ENCODE results near the gene TMEM167A. TPM values are rescaled to one million over a fixed set of nuclear protein-coding genes. Genes with fewer than 3 reads are reported as not detected.

TMEM167A gene
- total RNA-seq, 1 experiment from 2014 or later = 139 TPM

GRCh38 chr5:83082750-83083149 lies 5.6 kb upstream of the TMEM167A start:
- Histone ChIP-seq H2BK15ac (ENCODE audit: low read depth, low read length) (no peak overlapping the region), H3K23ac (ENCODE audit: insufficient read length, low read depth, low read length) (no peak overlapping the region), H4K8ac (replicated peaks; ENCODE audit: insufficient read length, low read depth, low read length) (no peak overlapping the region), H3K79me2 (ENCODE audit: insufficient read depth, low read length) (no peaks in the 10 kb centered on the region), H3K4me1 (ENCODE audit: insufficient read depth, low read length) (no peaks in the 10 kb centered on the region), H4K5ac (ENCODE audit: insufficient read length, low read depth, low read length) (no peak overlapping the region), H4K20me1 (ENCODE audit: control insufficient read depth, insufficient read depth, insufficient read length) (no peaks in the 10 kb centered on the region), H3K14ac (ENCODE audit: insufficient read depth, low read length) (no peak overlapping the region), H2BK120ac (ENCODE audit: low read depth, low read length, poor library complexity, severe bottlenecking) (no peak overlapping the region), H3K4ac (ENCODE audit: low read depth, low read length) (no peak overlapping the region), H3K56ac (ENCODE audit: insufficient read length, low read depth, low read length) (no peak overlapping the region), H2AK5ac (ENCODE audit: insufficient read length, low read length) (no peak overlapping the region), H3K9ac (ENCODE audit: extremely low read depth, insufficient read length, low read length) (no peak overlapping the region), H2AFZ (ENCODE audit: low read length) (no peak overlapping the region), H2BK20ac (ENCODE audit: low read depth, low read length, poor library complexity, severe bottlenecking) (no peak overlapping the region), H3K27ac (ENCODE audit: insufficient read length, low read depth, low read length) (no peak overlapping the region), H2BK5ac (ENCODE audit: insufficient read length, low read length) (no peak overlapping the region), H3K9me3 (ENCODE audit: control insufficient read depth, low read depth, low read length) (no peaks in the 10 kb centered on the region), H3K27me3 (ENCODE audit: insufficient read depth, low read length) (no peaks in the 10 kb centered on the region), H3T11ph (ENCODE audit: low read length) (no peak overlapping the region), H3K18ac (ENCODE audit: insufficient read length, low read depth, low read length) (no peak overlapping the region), H3K4me2 (ENCODE audit: insufficient read depth, insufficient read length, low read length) (no peak overlapping the region), H3K79me1 (ENCODE audit: insufficient read depth, low read depth, low read length, poor library complexity, severe bottlenecking) (no peaks in the 10 kb centered on the region), H3K23me2 (ENCODE audit: insufficient read length, low read depth, low read length, poor library complexity, severe bottlenecking) (peaks cover 3% of the 10 kb centered on the region), H2BK12ac (ENCODE audit: insufficient read length, low read depth, low read length) (no peak overlapping the region), H4K91ac (ENCODE audit: insufficient read length, low read depth, low read length) (no peak overlapping the region)
- no peak for DNase-seq
- Mint-ChIP-seq H3K27ac (no peak overlapping the region; a peak in 1 of 7 replicates), H3K9me3 (no peaks in the 10 kb centered on the region), H3K27me3 (ENCODE audit: low read depth) (no peaks in the 10 kb centered on the region), H3K4me3 (no peak overlapping the region), H3K4me1 (peaks cover 15 to 17% of the 10 kb centered on the region in 2 experiments), H3K36me3 (ENCODE audit: insufficient read depth in 1 of 3, low read depth in 3 of 3) (no peaks in the 10 kb centered on the region; a peak in 1 of 7 replicates)
- TF ChIP-seq, protein P1, sequence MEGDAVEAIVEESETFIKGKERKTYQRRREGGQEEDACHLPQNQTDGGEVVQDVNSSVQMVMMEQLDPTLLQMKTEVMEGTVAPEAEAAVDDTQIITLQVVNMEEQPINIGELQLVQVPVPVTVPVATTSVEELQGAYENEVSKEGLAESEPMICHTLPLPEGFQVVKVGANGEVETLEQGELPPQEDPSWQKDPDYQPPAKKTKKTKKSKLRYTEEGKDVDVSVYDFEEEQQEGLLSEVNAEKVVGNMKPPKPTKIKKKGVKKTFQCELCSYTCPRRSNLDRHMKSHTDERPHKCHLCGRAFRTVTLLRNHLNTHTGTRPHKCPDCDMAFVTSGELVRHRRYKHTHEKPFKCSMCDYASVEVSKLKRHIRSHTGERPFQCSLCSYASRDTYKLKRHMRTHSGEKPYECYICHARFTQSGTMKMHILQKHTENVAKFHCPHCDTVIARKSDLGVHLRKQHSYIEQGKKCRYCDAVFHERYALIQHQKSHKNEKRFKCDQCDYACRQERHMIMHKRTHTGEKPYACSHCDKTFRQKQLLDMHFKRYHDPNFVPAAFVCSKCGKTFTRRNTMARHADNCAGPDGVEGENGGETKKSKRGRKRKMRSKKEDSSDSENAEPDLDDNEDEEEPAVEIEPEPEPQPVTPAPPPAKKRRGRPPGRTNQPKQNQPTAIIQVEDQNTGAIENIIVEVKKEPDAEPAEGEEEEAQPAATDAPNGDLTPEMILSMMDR (conservative IDR thresholded peaks at IDR 0.05) = no peak
